GM12872 (cell line): ENCODE measurements around the gene PDE4B.

ENCODE experiments used
- TF ChIP-seq, protein P1 (sequence below): IDR thresholded peaks from 3 replicates; pipeline ENCODE4 v1.5.1; 2011; ENCODE audit warnings: low read depth, mild to moderate bottlenecking, low read length, moderate library complexity; ENCODE audit not compliant: insufficient read depth

The PDE4B gene

DNA sequence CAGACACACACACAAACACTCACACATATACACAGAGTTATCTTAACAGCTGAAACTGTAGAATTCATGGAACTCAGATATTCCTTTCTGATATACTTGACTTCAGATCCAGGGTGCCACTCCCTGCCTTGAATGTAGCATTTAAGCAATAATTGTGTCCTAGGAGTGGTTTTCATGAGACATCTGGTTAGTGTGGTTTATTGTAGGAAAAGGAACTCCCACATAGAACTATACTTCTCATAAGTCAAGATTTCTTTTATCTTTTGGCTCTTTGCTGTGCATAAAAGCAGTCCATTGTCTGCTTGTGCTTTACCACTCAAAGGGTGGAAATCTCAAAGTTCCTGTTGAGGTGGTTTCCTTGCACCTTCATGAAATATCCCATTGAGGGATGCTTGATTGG lies 468.7 kb downstream of the PDE4B start:
- TF ChIP-seq, protein P1, sequence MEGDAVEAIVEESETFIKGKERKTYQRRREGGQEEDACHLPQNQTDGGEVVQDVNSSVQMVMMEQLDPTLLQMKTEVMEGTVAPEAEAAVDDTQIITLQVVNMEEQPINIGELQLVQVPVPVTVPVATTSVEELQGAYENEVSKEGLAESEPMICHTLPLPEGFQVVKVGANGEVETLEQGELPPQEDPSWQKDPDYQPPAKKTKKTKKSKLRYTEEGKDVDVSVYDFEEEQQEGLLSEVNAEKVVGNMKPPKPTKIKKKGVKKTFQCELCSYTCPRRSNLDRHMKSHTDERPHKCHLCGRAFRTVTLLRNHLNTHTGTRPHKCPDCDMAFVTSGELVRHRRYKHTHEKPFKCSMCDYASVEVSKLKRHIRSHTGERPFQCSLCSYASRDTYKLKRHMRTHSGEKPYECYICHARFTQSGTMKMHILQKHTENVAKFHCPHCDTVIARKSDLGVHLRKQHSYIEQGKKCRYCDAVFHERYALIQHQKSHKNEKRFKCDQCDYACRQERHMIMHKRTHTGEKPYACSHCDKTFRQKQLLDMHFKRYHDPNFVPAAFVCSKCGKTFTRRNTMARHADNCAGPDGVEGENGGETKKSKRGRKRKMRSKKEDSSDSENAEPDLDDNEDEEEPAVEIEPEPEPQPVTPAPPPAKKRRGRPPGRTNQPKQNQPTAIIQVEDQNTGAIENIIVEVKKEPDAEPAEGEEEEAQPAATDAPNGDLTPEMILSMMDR, result no peak

DNA sequence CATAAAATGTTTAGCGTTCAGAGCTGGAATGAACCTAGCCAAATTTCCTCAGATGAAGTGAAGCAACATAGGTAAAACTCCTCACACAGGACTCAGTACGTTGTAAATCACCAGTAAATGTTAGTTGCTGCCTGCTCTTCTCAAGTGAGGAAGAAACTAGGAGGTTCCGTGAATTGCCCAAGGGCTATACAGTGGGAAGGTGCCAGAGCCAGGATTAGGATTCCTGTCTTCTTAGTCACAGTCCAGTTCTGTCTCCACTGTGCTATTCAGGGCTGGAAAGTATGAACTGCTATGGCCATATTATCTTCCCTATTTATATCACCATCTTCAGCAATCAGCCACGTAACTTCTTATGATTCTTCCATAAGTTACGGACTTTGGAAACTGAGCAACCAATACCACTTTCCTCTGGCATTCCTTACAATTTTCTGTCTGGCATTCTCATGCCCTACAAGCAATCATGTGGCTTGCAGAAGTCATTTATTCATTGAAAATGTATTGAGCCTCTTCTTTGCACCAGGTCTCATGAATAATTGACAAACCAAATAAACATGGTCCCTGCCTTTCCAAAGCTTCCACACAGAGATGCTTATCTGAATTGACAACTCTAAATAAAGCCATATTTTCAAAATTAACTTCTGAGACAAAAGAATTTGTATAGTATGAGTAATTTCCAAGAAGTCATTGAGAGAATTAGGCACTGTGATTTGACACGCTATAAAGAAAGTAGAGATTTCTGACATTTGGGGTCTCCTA lies 469.7 kb downstream of the PDE4B start:
- TF ChIP-seq, protein P1, result no peak

DNA sequence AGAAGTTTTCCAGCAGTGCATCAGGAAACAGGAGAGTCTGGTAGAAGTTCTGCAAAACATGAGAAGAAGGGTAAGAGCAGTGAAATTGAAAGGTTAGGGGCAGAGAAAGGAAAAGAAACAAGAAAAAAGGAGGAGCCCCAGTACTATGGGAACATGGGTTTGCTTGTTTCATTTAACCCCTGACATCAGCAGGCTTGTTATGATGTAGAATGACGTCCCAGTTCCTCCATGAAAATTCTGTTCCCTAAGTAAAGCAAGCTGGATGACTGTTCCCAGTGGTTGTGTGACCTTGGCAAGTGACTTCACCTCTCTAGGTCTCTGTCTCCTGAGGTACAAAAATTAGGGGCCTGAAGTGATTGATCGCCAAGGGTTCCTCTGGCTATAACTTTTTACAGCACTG lies 472.6 kb downstream of the PDE4B start:
- TF ChIP-seq, protein P1, result no peak

DNA sequence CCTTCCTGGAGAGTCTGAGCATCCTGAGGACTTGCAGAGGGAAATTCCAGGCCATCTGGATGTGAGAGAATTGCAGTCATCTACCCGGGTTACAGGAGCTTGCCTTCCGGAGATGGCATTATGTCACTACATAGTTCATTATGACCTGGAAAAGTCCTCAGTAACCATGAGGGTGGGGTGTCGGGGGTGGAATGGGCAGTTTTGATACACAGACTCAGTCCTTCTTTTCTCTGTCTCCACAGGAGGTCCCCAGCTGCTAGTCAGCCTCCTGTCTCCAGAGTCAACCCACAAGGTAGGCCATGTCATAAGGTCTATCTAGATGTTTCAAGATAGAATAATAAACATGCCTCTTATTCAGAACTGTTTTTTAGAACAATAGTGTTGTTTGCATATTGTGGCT lies 473.1 kb downstream of the PDE4B start:
- TF ChIP-seq, protein P1, result no peak

DNA sequence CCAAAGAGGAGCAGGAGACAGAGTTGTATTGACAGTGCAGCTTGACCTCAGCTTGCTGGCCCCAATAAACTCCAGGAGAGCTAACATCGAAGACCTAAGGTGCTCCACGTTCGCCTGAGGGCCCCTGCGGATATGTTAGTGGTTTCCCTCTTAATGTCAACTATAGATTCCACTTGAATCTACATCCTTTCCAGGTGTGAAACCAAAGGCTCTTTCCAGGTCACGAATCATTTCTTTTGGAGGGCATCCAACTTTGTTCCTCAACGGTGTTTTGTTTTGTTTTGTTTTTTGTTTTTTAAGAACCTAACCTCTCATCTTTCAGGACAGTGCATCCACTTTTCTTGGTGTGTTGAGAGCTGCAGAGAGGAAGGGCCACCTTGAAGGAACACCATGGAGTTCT lies 473.7 kb downstream of the PDE4B start:
- TF ChIP-seq, protein P1, result no peak

DNA sequence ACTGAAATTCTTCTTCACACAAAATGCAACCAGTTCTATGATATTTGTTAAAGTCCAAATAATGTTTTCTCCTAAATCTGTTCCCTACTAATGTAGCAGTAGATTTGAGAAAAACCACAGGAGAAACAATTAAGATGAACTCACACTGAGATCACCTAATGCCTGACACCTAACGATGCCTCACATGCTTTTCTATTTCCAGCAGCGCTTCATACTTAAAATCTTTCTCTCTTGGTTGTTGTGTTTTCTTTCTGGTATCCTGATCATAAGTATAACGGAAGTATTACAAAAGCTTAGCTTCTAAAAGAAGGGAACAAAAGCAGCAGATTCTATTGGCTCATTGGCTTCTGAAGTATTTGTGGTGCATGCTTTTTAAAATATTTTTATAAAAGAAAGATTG lies 474.1 kb downstream of the PDE4B start:
- TF ChIP-seq, protein P1, result no peak

DNA sequence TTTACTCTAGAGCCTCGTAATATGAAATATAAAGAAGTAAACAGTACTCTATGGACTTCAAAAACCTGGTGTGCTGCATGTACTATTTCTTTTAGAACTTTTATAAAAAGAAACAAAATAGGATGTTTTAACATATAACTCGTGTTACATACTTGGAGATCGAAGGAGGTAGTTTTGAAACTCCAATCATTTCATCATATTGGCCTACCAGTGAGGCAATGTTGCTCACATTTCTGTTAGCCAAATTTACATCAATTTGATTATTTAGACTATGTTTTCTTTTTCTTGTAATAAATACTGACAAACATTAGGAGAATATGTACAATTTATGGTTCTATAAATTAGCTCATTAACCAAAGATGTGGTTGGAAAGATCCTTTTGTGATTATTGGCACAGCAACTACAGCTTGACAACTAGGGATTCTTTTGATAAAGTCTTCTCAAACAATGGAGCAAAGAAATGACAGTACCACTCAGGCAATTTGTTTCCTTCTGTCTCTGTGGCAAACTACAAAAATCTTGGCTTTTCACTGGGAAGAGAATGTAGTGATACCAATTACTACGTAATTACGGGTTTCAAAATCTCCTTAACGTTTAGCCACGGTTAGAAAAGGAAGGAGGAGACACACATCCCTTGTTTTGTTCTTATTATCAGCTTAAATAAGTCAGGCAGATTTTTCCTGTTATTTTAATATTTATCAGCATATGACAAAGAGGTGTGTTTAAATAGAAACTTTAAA lies 474.7 kb downstream of the PDE4B start:
- TF ChIP-seq, protein P1, result no peak
